ENCODE data around the gene INTS6.

INTS6 gene

GRCh38 chr13:51331354-51331861, 121.4 kb downstream of the INTS6 start:
- DNase-seq = no peak
- intact Hi-C loops (cut with DNase I) = no loop called here

GRCh38 chr13:51330791-51331190, 122.0 kb downstream of the INTS6 start:
- peak in 29 of 42 donors; percentile 9 to 81 (median 49) for DNase-seq
- intact Hi-C loops (cut with DNase I) = no loop called here

GRCh38 chr13:51329606-51330005, 123.2 kb downstream of the INTS6 start:
- intact Hi-C loops (cut with DNase I) = no loop called here

DNA sequence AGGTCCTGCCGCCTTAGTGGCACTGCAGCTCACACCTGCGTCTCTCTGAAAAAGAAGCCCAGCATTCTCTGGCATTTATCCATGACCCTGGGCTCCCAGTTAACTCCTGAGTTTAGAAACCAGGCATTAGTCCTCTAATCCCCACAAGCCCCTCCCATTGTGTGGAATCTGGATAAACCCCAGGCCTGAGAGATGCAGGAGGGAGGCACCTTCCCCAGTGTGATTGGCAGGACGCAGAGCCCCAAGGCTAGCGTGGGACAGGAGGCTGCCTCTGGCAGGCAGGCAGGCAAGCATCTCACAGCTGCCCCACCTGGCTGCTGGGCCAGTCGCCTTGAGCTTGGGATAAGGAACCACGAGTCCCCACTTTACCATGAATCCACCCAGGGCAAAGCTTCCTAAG, 124.3 kb downstream of the INTS6 start:
- intact Hi-C loops (cut with DNase I) = no loop called here
- DNase-seq = peak in 1 of 42 donors; percentile 27

More at GRCh38 chr13:51329606-51330005, 123.2 kb downstream of the INTS6 start:
- DNase-seq = peak in 1 of 42 donors; percentile 36

- DNase-seq = no peak
- intact Hi-C loops (cut with DNase I) = no loop called here
These were observed 124.9 kb downstream of the INTS6 start for GRCh38 chr13:51327961-51328360.

DNA sequence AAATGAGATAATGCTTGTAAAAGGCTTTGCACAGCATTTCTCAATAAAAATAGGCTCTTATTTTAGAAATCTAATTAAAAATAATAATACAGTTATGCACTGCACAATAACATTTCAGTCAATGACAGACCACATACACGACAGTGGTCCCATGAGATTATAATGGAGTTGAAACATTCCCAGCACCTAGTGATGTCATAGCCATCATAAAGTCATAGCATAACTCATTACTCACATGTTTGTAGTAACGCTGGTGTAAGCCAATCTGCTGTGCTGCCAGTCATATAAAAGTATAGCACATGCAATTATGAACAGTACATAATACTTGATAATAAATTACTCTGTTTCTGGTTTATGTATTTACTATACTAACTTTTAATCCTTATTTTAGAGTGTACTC, 126.1 kb downstream of the INTS6 start:
- intact Hi-C loops (cut with DNase I) = no loop called here
- no peak for DNase-seq

- DNase-seq = peak in 11 of 42 donors; percentile 7 to 57 (median 31)
- intact Hi-C loops (cut with DNase I) = no loop called here
These were observed 127.0 kb downstream of the INTS6 start for GRCh38 chr13:51325837-51326236.

GRCh38 chr13:51324714-51325420, 128.0 kb downstream of the INTS6 start:
- DNase-seq = peak; percentile 22 to 83 (median 62)
- intact Hi-C loops (cut with DNase I) = no loop called here

DNA sequence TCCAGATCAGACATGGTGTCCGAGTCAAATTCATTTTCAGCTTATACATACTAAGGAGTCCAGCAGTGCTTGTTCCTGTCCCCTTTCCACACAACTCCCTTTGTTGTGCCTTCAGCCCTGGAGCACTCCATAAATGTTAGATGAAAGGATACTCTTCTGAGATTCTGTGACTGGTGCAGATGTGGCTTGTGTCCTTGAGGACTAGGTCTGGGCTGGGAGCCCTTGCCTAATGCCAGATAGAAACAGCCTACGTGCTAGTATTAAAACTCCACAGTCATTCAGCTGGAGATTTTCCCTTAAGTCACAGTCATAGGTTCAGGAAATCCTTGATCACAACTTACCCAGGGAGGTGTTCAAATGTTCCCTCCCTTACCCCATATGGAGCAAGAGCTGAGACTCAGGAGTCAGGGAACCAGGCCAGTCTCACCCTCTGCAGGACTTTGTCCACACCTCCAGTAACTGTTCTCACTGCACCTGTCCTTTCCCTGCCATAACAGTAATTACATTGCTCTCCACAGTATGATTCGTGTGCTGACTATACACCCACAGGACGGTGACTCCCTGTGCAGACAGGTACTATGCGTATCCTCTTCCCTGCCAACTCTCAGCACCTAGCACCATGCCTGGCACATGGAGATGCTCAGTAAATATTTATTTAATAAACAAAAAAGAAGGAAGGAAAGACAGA, 128.9 kb downstream of the INTS6 start:
- intact Hi-C loops (cut with DNase I) = no loop called here
- no peak for DNase-seq

DNA sequence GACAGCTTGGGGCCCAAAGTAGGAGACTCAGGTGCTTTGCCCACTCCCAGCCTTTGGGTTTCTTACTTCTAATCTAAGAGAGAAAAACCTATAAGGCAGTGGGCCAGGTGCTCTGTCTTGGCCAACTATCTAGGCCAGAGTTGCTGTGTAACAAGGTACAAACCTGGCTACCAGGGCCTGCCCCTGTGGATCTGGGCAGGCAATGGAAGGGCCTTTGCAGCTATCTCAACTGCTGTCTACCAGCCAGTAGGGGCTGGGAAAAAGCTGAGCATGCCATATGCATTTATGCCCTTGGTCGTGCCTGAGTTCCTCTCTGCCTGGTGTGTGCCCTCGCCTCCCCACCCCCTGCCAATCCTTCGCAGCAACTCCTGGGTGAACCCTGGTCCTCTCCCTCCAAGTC, 130.0 kb downstream of the INTS6 start:
- intact Hi-C loops (cut with DNase I) = no loop called here
- no peak for DNase-seq

DNA sequence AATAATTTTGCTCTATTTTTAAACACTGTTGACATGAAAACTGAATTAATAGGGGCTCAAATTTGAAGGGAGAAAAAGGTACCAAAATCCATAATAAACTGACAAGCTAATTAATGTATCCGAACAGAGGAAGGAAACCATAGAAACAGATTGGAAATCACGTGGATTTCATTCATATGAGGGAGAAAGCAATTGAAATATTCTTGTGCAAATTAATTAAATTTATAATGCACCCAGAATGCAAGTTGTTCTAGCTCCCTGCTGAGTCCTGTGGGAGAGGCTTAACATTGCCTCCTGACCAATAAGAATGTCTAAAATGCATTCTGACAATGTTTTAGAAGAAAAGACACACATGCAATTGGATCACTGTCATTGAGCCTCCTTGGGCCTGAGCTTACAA, 131.0 kb downstream of the INTS6 start:
- intact Hi-C loops (cut with DNase I) = no loop called here
- DNase-seq = no peak

DNA sequence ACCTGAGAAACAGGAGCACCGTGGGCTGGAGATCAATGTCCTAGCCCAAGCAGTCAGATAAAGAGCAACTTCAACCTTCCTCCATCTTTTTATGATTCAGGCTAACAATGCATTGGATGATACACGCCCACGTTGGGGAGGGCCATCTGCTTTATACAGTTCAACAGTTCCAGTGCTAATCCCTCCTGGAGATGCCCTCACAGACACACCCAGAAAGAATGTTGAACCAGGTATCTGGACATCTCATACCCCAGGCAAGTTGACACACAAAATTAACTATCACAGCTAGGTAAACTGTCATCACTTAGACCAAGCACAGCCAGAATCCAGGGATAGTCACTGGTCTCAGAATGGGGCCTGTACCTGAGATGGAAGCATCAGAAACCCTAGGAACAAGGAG, 134.0 kb downstream of the INTS6 start:
- DNase-seq = no peak
- intact Hi-C loops (cut with DNase I) = no loop called here

- no peak for DNase-seq
- intact Hi-C loops (cut with DNase I) = no loop called here
These were observed 134.8 kb downstream of the INTS6 start for GRCh38 chr13:51318015-51318414.

DNA sequence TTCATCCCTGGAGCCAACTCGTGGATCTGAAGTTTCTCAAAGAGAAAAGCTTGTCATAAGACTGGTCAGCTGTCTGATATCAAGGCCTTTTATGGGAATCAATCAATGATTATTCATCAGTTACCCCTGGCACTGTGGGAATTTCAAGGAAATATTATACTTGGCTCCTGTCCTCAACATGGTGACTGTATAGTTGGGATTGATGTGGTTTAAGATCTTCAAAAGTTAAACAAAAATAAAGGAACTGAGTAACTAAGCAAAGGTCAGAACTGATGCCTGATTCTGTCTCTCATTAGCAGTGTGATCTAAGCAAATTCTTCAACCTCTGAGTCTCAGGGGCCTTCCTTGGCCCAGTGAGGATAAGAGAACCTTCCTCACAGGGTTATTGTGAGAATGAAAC, 135.6 kb downstream of the INTS6 start:
- intact Hi-C loops (cut with DNase I) = no loop called here

DNA sequence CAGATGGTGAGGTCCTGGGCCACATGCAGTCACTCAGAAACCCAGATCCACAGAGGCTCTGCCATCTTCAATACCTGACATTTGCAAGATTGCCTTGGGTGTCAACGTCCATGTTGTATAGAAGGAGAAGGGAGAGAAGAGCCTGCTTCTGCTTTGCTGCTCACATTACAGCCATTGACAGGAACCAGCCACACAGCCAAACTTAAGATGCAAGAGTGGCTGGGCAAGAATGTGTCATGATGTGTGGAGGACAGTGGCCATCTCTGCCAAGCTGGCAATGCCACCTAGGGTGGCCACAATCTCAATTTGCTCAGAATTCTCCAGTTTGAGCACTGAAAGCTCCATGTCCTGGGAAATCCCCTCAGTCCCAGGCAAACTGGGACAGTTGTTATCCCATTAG, 139.2 kb downstream of the INTS6 start:
- intact Hi-C loops (cut with DNase I) = no loop called here
- DNase-seq = no peak

More for the DNA sequence above, 135.6 kb downstream of the INTS6 start:
- DNase-seq = no peak

DNA sequence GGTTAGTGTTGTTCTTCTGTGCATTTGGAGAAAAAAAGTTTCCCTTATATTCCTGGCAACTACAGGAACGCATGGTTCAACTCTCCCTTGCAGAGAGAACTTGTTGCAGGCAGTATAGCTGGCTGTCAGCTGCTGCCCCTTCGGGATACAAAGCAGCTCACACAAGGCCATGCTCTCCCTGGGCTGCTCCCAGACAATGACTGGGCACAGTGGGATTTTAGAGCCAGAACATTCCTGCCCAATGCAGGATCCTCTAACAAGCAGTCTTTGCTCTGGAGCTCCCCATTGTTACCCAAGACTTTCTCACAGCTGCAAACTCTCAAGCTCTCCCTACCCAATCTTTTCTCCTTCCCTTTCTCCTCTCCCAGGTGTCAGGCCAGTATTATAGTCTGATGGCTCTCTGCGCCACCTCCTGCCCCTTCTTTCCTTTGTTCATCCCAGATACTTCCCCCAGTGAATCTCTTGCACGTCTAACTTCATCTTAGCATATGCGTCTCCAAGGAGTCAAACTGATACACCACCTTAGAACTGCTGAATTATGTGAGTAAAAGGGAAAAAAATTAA, 140.8 kb downstream of the INTS6 start:
- intact Hi-C loops (cut with DNase I) = no loop called here
- peak in 31 of 42 donors; percentile 16 to 71 (median 44) for DNase-seq
